Bronchus fibroblast of lung (primary cell): Measurements from ENCODE around the gene GUCY1A1. TPM values are rescaled to one million over a fixed set of nuclear protein-coding genes. Genes with fewer than 3 reads are reported as not detected.

Experiments used
- total RNA-seq: library from RNA; depleted of rRNA; stranded (reverse); fragments of >200 nt; gene quantifications from 2 replicates; pipeline ENCODE4 v1.2.3, GENCODE V29; 2015

Gene GUCY1A1
- total RNA-seq = 0.67 and 0.89 TPM in 2 replicates

DNA sequence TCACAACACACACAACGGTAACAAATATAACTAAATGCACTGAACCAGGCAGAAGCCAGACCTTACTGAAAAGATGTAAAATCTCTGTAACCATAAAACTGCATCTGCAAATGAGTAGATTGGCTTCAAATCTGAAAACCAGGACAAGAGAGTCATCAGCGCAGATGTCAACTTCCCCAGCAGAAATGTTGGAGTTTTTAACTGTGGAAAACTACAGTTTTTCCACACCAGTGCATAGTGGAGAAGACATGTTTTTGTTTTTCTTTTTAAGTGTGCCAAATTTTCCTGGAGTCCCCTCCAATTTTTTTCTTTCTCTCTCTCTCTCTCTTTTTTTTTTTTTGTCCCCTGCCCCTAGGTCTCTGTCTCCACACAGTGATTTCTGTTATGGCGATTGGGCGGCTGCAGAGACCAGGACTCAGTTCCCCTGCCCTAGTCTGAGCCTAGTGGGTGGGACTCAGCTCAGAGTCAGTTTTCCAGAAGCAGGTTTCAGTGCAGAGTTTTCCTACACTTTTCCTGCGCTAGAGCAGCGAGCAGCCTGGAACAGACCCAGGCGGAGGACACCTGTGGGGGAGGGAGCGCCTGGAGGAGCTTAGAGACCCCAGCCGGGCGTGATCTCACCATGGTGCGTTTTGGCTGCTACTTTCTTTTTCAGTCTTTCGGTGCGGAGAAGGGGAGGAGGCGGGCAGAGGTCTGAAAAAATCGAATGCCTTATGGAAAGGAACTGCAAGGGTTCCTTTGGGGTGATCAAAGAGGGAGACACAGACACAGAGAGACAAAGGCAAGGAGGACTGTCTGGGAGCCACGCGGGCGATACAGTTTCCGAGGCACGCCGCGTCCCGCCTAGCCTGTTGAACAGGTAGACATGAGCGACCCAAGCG, at the start of gene GUCY1A1:
TSS of gene GUCY1A1 (plus strand) at position 505 of the 878 bp plus-strand sequence. CDS start 30,020 bp downstream, outside the sequence.

DNA sequence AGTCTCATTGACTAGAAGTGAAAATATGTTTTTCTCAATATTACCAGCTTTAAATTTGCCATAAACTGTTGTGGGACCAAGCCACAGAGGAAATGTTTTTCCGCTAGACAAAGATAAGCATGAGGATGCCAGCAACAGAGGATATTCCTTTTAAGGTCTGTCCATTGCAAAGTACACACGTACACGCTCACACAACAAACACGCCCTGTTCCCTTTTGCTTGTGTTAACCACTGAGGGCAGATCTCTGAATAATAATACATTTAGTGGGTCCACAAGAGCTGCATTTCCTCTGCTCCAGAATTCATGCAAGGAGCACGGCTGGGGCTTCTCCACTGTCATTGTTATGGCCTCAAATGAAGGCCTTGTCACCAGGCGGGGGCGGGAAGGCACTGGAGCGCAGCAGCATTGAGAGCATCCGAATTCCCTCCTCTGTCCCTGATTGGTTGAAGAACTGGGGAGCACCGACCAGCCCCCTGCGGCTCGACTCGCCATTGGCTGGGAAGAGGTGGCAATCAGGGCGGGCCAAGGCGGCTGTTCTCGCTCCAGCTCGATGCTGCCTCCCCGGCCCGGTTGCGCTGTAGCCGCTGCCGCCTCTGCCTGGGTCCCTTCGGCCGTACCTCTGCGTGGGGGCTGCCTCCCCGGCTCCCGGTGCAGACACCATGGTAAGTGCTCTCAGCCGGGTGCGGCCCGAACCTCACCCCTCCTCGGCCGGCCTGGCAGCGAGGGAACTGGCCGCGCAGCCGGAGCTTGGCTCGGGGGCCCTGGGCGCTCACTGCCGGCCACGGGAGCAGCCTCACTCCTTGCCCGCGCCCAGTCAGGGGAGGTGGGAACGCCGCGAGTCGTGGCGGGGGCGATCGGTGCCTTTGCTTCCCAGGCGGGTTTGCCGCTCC, 92.1 kb downstream of the GUCY1A1 start, which contains the start of gene GUCY1B1:
TSS of gene GUCY1B1 (plus strand) at position 541 of the 891 bp plus-strand sequence. CDS start at position 661, 120 bp downstream.

Other genes with a start within 250 kb of the GUCY1A1 start
- gene GUCY1B1, start 92.2 kb downstream of the GUCY1A1 start, total RNA-seq = 12.0 and 12.9 TPM in 2 replicates
- not detected in 2 replicates for gene ASIC5, start 199.4 kb downstream of the GUCY1A1 start, total RNA-seq
- gene TDO2, start 236.8 kb downstream of the GUCY1A1 start, total RNA-seq = 1.0 and 2.0 TPM in 2 replicates